Stimulated activated CD4-positive, alpha-beta T cell treated with anti-CD3 and anti-CD28 coated beads, Interleukin-15, amount 100 ng/mL, for 24 hours (primary cell): Measurements from ENCODE around the gene AXIN1.
A peak's percentile ranks its signal among the peaks of the same experiment; 100 is the strongest.
"Not testable (repeated sequence)": the region's sequence is repeated elsewhere in the genome, so short reads cannot be mapped to it uniquely, and the experiment has no call there.

ENCODE experiments used
- DNase-seq: peaks from one replicate; pipeline ENCODE4 v3.0.0-alpha.2; 2020

AXIN1 gene

DNA sequence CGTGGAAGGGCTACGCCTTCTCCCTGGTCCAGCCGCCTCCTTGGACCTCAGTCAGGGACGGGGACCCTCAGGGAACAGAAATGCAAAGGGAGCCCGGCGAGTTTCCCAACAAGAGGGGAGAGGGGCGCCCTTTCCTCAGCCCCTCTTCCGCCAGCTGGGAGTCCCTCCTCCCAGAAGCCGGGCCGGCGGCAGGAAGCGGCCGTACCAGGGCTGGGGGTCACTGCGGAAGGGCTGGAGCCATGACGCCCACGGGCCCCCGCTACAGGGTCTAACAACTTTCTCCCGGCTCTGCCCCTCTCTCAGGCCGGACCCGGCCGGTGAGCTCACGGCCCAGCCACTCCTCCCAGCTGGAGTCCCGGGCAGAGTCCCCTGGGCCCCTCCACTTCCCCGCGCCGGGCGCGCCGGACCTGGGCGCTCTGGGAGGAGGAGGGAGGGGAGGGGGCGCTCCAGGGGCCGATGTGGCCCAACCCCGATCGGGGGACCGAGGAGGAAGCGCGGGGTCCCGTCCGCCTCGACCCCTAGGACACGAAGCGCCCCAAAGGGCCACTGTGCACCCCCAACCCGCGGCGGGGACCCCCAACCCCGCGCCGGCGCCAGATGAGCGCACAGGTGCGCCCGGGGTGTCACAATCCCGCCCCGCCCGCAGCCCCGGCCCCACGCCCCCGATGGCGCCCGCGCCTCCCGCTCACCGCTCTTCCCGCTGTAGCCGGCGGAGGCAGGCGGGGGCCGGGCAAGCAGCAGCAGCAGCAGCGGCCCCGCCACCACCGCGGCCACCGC lies 28.7 kb upstream of the AXIN1 start:
- DNase-seq, result no peak

DNA sequence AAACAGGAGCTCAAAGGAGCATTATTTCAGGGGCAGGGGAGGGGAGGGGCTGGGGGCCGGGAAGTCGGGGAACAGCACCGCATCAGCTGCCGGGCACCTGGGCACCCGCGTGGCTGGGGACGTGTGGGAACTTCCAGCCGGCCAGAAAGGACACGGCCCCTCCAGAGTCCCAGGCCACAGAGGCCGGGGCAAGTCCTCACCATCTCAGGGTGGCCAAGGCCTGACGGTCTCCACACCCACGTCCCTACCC lies 28.2 kb upstream of the AXIN1 start:
- no peak for DNase-seq

GRCh38 chr16:379961-380761 lies 27.6 kb upstream of the AXIN1 start:
- no peak for DNase-seq

- no peak for DNase-seq
Measured at GRCh38 chr16:379183-379960, 26.8 kb upstream of the AXIN1 start.

- DNase-seq, result no peak
Measured at GRCh38 chr16:378821-379182, 26.3 kb upstream of the AXIN1 start.

- DNase-seq, result not testable (repeated sequence)
Measured at GRCh38 chr16:378113-378820, 25.7 kb upstream of the AXIN1 start.

- DNase-seq, result no peak
Measured at GRCh38 chr16:377419-377951, 25.0 kb upstream of the AXIN1 start.

DNA sequence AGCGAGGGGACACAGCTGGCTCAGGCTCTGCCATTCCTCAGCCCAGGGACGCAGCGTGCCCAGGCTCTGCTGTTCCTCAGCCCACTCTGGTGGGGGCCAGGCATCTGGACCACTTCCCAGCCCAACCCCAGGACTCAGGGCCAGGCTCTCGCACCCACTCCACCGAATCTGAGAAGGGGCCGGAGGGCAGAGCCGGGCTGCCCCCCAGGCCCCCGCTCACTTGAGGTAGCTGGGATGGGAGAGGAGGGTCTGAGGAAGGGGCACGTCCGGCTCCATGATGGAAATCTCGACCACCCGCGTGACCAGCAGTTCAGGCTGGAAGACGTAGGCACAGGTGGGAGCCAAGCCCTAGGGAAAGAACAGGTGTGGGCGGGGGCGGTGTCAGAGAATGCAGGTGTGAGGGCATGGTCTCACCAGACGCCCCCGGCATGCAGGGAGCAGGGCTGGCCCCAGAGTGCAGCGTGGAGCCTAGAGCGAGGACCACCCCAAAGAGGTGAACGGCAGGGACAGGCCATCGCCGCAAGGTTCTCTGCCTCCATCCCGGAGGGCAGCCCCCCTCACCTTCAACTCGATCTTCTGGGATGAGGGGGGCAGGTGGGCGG lies 24.4 kb upstream of the AXIN1 start:
- DNase-seq, result no peak

- no peak for DNase-seq
Measured at GRCh38 chr16:375927-376816, 23.6 kb upstream of the AXIN1 start.

GRCh38 chr16:375212-375611 lies 22.7 kb upstream of the AXIN1 start:
- DNase-seq, result no peak

DNA sequence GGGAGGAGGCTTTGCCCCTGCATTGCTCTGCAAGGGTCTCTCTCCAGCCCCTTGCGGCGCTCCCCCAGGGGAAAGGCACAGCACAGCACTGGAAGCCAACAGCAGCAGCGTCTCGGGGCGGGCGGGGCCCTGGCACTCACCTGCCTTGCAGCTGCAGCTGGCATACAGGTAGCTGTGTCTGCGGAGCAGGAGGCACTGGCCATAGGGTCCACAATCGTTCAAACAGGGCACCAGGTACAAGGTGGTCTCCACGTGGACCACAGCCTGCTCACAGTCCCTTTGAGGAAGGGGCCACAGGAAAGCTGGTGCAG lies 22.0 kb upstream of the AXIN1 start:
- DNase-seq, result no peak

DNA sequence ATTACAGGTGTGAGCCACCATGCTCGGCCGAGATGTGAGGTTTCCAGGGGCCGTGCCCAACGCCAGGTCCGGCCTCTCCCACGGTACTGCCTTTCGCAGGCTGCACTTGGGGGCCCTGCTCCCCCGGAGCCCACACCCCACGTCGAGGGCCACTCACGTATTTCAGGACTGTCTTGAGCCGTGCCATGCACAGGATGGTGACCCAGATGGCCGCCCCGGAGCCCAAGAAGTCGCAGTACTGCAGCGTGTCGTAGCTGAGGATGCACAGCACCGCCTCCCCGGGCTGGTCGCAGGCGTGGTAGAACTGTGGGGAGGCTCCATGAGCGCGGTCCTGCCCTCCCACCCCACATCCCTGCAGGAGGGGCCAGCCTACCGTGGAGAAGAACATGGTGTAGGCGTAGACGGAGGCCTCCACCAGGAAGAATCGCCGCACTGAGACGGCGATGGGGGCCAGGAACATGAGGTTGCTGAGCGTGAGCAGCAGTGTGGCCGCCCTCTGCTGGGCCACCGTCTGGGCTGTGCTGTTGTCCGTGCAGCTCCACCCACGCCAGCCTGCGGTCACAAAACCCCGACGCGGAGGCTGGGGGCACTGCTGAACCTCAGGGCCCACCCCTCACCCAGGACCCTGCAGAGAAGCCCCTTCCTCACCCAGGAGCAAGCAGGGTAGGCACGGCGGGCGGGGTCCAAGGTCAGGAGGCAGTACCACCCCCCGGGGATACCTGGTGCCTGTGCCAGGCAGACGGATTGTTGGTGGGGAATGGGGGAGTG lies 21.5 kb upstream of the AXIN1 start:
- no peak for DNase-seq

GRCh38 chr16:373020-373598 lies 20.6 kb upstream of the AXIN1 start:
- no peak for DNase-seq

DNA sequence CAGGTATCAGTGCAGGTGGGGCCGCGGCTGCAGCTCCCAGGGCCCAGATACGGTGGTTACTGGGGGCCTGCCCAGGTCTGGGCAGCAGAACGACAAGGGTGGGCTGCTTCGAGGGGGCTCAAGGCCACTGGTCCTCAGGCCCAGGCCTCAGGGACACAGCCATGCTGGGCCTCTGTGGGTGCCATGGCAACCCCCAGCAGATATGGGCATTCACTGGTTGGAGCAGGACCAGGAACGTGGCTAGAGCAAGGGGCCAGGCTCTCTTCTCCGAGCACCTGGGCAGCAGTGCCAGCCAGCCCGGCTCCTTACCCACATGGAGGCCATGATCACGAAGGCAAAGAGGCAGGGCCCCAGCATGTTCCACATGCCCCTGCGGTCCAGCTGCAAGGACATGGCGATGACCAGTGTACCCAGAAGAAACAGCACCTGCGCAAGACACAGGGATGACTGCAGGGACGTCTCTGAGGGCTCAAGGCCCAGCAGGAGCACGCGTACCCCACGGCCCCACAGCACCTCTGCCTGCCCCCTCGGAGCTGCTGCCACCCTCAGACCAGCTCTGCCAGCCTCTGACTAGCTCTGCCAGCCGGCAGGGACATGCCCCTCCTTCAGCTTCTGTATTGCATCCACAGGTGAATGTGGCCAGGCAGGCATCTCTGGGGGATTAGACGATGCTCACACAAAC lies 19.9 kb upstream of the AXIN1 start:
- DNase-seq, result no peak

- DNase-seq, result no peak
Measured at GRCh38 chr16:371515-372301, 19.2 kb upstream of the AXIN1 start.

- DNase-seq, result no peak
Measured at GRCh38 chr16:370979-371514, 18.5 kb upstream of the AXIN1 start.

DNA sequence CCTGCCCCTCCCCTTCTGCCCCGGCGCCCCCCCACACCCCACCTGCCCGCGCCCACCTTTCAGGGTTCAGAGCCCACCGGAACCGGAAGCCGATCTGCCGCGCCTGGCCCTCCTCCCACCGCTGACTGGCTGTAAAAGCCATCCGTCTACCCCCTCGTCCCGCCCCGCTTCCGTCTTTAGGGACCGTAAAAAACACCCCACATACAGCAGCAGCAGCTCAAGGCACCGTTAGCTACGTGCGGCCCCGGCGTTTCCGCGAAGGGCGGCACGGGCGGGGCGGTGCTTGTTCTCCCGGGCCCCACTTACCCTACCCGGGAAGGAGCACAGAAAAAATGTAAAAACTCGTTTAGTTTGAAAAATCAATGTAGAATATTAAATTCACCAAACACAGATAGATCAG lies 17.9 kb upstream of the AXIN1 start, which contains the start of gene MRPL28:
Gene MRPL28, minus strand, starts transcription at position 96 of the 400 bp plus-strand sequence. CDS start 320 bp downstream, outside the sequence.
- peak; percentile 96 for DNase-seq

DNA sequence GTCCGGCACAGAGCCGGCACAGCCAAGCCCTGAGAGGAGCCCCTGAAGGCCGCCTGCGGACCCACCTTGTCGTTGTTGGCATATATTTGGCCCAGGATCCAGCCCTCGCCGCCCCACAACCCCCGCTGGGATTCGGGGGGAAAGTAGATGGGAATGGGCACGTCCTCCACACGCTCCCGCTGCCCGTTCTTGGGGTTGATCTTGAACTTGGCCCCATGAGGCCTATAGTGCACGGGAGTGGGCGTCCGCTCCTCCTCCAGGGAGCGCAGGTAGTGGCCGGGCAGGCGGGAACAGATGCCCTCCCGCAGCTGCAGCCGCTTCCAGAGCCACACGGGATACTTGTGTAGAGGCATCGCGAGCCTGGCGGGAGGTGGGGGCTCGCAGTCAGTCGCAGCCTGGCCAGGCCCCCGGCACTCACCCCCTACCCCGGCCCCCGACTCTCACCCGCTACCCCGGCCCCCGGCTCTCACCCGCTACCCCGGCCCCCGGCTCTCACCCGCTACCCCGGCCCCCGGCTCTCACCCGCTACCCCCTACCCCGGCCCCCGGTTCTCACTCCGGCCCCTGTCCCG lies 17.4 kb upstream of the AXIN1 start:
- DNase-seq, result no peak
